SK-N-SH (cell line): ENCODE measurements around the gene CEP57L1. TPM values are rescaled to one million over a fixed set of nuclear protein-coding genes. Genes with fewer than 3 reads are reported as not detected.

ENCODE experiments used
- CTCF ChIA-PET: fragments of 300-600, 350-600 bp; formaldehyde crosslinking; extraction: SDS; loops from one replicate; lab custom pipeline; 2021; lab: Yijun Ruan, JAX
- POLR2A ChIA-PET: fragments of 350-600 bp; sonication (Branson Sonifier 250); formaldehyde crosslinking; extraction: SDS; loops from one replicate; lab custom pipeline; 2020; ENCODE audit warnings: antibody characterized with exemption, inconsistent platforms; lab: Yijun Ruan, JAX
- DNase-seq: peaks from one replicate; pipeline ENCODE4 v3.0.0; 2012
- H2AFZ ChIP-seq: fragments of 200-600 bp; sonication (generic); 2 replicates; pipeline ENCODE4 v1.8.1; 2016; ENCODE audit warnings: antibody characterized with exemption, mild to moderate bottlenecking, low read depth
- H3F3A ChIP-seq: fragments of 200-600 bp; sonication (generic); replicated peaks from 2 replicates; pipeline ENCODE3; 2016; ENCODE audit warnings: antibody characterized with exemption, mild to moderate bottlenecking; ENCODE audit not compliant: insufficient read depth
- H3K27ac ChIP-seq, 2 experiments: fragments of 200-500 bp in 1 of 2; fragments of 200-600 bp in 1 of 2; sonication (Bioruptor generic) in 1 of 2; sonication (generic), shearing (Covaris generic) in 1 of 2; 2 replicates each; pipeline versions ENCODE4 v1.5.1 to v1.6.1; 2014 to 2016; ENCODE audit warnings: low read depth in 2 of 2, inconsistent platforms in 1 of 2, low read length in 1 of 2, mild to moderate bottlenecking in 1 of 2, mixed read lengths in 1 of 2
- H3K27me3 ChIP-seq: fragments of 200-600 bp; sonication (generic), shearing (Covaris generic); 2 replicates; pipeline ENCODE4 v1.6.1; 2016; ENCODE audit warnings: mixed run types; ENCODE audit not compliant: insufficient read depth
- H3K36me3 ChIP-seq, 2 experiments: fragments of 200-500 bp in 1 of 2; fragments of 200-600 bp in 1 of 2; sonication (Bioruptor generic) in 1 of 2; sonication (generic) in 1 of 2; replicated peaks in 1 of 2; 2 replicates each; pipeline versions ENCODE3 to v1.5.1; 2014 to 2016; ENCODE audit warnings: low read length in 1 of 2, mild to moderate bottlenecking in 1 of 2; ENCODE audit not compliant: insufficient read depth in 2 of 2, control insufficient read depth in 1 of 2
- H3K4me1 ChIP-seq, 2 experiments: fragments of 200-500 bp in 1 of 2; fragments of 200-600 bp in 1 of 2; sonication (Bioruptor generic) in 1 of 2; sonication (generic), shearing (Covaris generic) in 1 of 2; 2 replicates each; pipeline versions ENCODE4 v1.5.1 to v1.6.1; 2014 to 2016; ENCODE audit warnings: low read depth in 1 of 2, low read length in 1 of 2, mixed run types in 1 of 2; ENCODE audit not compliant: insufficient read depth in 2 of 2, control insufficient read depth in 1 of 2
- H3K4me2 ChIP-seq: fragments of 200-600 bp; sonication (generic), shearing (Covaris generic); 2 replicates; pipeline ENCODE4 v1.6.1; 2017; ENCODE audit warnings: mixed run types
- H3K4me3 ChIP-seq, 2 experiments: fragments of 200-500 bp in 1 of 2; fragments of 200-600 bp in 1 of 2; sonication (Bioruptor generic) in 1 of 2; sonication (generic), shearing (Covaris generic) in 1 of 2; 2 replicates each; pipeline versions ENCODE4 v1.5.1 to v1.8.1; 2014 to 2016; ENCODE audit warnings: low read depth in 2 of 2, inconsistent platforms in 1 of 2, low read length in 1 of 2, mild to moderate bottlenecking in 1 of 2, mixed read lengths in 1 of 2, moderate library complexity in 1 of 2
- H3K79me2 ChIP-seq: fragments of 200-600 bp; sonication (generic); 2 replicates; pipeline ENCODE4 v1.8.1; 2017; ENCODE audit warnings: mild to moderate bottlenecking; ENCODE audit not compliant: insufficient read depth
- H3K9ac ChIP-seq: fragments of 200-600 bp; sonication (generic); 2 replicates; pipeline ENCODE4 v1.6.1; 2017; ENCODE audit warnings: mixed run types
- H3K9me2 ChIP-seq: fragments of 200-600 bp; sonication (generic); 2 replicates; pipeline ENCODE4 v1.6.1; 2017; ENCODE audit warnings: mixed run types
- H3K9me3 ChIP-seq: fragments of 200-600 bp; sonication (generic); 2 replicates; pipeline ENCODE4 v1.6.1; 2017; ENCODE audit warnings: mixed run types, mild to moderate bottlenecking, moderate library complexity
- H4K20me1 ChIP-seq: fragments of 200-600 bp; sonication (generic); 2 replicates; pipeline ENCODE4 v1.6.1; 2017; ENCODE audit warnings: mild to moderate bottlenecking, mixed run types; ENCODE audit not compliant: insufficient read depth
- EP300 ChIP-seq, 2 experiments: IDR thresholded peaks; 2 replicates each; pipeline versions ENCODE4 v1.4.0 to v1.6.1; 2012; ENCODE audit warnings: borderline replicate concordance in 1 of 2, low read depth in 1 of 2, low read length in 1 of 2
- EZH2phosphoT487 ChIP-seq: fragments of 200-600 bp; sonication (generic); IDR thresholded peaks from 2 replicates; pipeline ENCODE4 v1.6.1; 2017; ENCODE audit warnings: low read depth, mixed run types, mild to moderate bottlenecking, antibody characterized with exemption, moderate library complexity, borderline replicate concordance
- FOSL2 ChIP-seq: IDR thresholded peaks from 2 replicates; pipeline ENCODE4 v1.4.0; 2012; ENCODE audit warnings: low read depth, mild to moderate bottlenecking, moderate library complexity, borderline replicate concordance
- FOXJ3 ChIP-seq: sonication (generic); formaldehyde crosslinking; IDR thresholded peaks from 2 replicates; pipeline ENCODE4 v1.5.1; 2020; ENCODE audit warnings: mild to moderate bottlenecking, missing genetic modification reagents
- GABPA ChIP-seq: IDR thresholded peaks from 2 replicates; pipeline ENCODE4 v1.4.0; 2012; ENCODE audit warnings: low read depth, mild to moderate bottlenecking
- GATA2 ChIP-seq: sonication (generic); formaldehyde crosslinking; IDR thresholded peaks from 2 replicates; pipeline ENCODE4 v1.5.0; 2020; ENCODE audit warnings: mild to moderate bottlenecking, missing genetic modification reagents
- JUND ChIP-seq: IDR thresholded peaks from 2 replicates; pipeline ENCODE4 v1.4.0; 2012
- MEF2A ChIP-seq: IDR thresholded peaks from 2 replicates; pipeline ENCODE4 v1.4.0; 2012; ENCODE audit warnings: low read depth, borderline replicate concordance
- NFIC ChIP-seq: IDR thresholded peaks from 2 replicates; pipeline ENCODE4 v1.4.0; 2012; ENCODE audit warnings: borderline replicate concordance
- NRF1 ChIP-seq: IDR thresholded peaks from 2 replicates; pipeline ENCODE4 v1.6.1; 2012; ENCODE audit warnings: low read depth, mild to moderate bottlenecking, low read length
- POLR2AphosphoS5 ChIP-seq: IDR thresholded peaks from 2 replicates; pipeline ENCODE4 v1.6.1; 2012; ENCODE audit warnings: low read depth, low read length
- RAD21 ChIP-seq: IDR thresholded peaks from 2 replicates; pipeline ENCODE4 v1.6.1; 2012; ENCODE audit warnings: mild to moderate bottlenecking, low read length
- RCOR1 ChIP-seq: fragments of 150-350 bp; IDR thresholded peaks from 2 replicates; pipeline ENCODE4 v1.6.1; 2017; ENCODE audit warnings: antibody characterized with exemption, low read length
- RXRA ChIP-seq: IDR thresholded peaks from 2 replicates; pipeline ENCODE4 v1.4.0; 2012; ENCODE audit warnings: low read depth, mild to moderate bottlenecking, borderline replicate concordance
- TAF1 ChIP-seq: IDR thresholded peaks from 2 replicates; pipeline ENCODE4 v1.6.1; 2012; ENCODE audit warnings: low read depth, mild to moderate bottlenecking, low read length, moderate library complexity, borderline replicate concordance
- TCF12 ChIP-seq: IDR thresholded peaks from 2 replicates; pipeline ENCODE4 v1.4.0; 2012
- WGBS: methylation state at CpG from one replicate; pipeline ENCODE4 v1.1.6; 2017; ENCODE audit warnings: low lambda C conversion rate; 5-methylcytosine and 5-hydroxymethylcytosine counted together
- polyA plus RNA-seq, 3 experiments: library from polyadenylated mRNA; depleted of rRNA; stranded (reverse); fragments of >200 nt; gene quantifications; 2 replicates each; pipeline ENCODE4 v1.2.3, GENCODE V29; 2012
- TF ChIP-seq, protein P1 (sequence below): fragments of 150-350 bp; IDR thresholded peaks from 2 replicates; pipeline ENCODE4 v1.6.1; 2016; ENCODE audit warnings: mild to moderate bottlenecking, low read depth, low read length
- TF ChIP-seq, protein P2 (sequence below): fragments of 200-600 bp; sonication (generic); IDR thresholded peaks from 2 replicates; pipeline ENCODE4 v1.6.1; 2017; ENCODE audit warnings: antibody characterized with exemption, mild to moderate bottlenecking, moderate library complexity
- TF ChIP-seq, protein P3 (sequence below): IDR thresholded peaks from 2 replicates; pipeline ENCODE4 v1.4.0; 2012; ENCODE audit warnings: low read depth, borderline replicate concordance
- TF ChIP-seq, protein P4 (sequence below): IDR thresholded peaks from 2 replicates; pipeline ENCODE4; 2012
- TF ChIP-seq, protein P5 (sequence below): IDR thresholded peaks from 2 replicates; pipeline ENCODE4 v1.6.1; 2012; ENCODE audit warnings: mild to moderate bottlenecking, low read depth, low read length, moderate library complexity
- TF ChIP-seq, protein P6 (sequence below): IDR thresholded peaks from 2 replicates; pipeline ENCODE4 v1.4.0; 2012; ENCODE audit warnings: low read depth, borderline replicate concordance

CEP57L1 gene
- polyA plus RNA-seq, 1 of the 3 experiments (the other 2 are of a cell fraction), result 7.3 TPM

DNA sequence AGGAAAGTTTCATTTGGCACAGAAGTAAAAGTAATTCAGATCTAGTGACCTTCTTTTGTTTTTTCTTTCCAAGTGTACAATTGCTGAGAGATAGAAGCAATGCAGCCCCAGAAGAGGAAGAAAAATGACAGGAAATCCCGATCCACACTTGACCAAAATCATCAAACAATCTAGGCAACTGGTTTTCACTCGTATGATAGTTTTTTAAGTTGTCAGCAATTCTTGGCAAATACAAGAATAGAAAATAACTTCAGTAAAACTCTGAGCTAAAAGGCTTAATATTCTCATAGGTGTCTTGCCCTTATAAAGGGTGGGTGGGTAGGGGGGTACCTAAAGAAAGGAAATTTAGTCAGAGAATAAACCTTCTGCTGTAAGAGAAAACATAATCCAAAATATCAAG is 36.7 kb upstream of the CEP57L1 start (continued):
- TF ChIP-seq, protein P1, sequence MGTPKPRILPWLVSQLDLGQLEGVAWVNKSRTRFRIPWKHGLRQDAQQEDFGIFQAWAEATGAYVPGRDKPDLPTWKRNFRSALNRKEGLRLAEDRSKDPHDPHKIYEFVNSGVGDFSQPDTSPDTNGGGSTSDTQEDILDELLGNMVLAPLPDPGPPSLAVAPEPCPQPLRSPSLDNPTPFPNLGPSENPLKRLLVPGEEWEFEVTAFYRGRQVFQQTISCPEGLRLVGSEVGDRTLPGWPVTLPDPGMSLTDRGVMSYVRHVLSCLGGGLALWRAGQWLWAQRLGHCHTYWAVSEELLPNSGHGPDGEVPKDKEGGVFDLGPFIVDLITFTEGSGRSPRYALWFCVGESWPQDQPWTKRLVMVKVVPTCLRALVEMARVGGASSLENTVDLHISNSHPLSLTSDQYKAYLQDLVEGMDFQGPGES, result no peak
- no peak for TF ChIP-seq JUND
- no peak for TF ChIP-seq EP300 (IDR thresholded peaks at IDR 0.05; ENCODE audit: borderline replicate concordance in 1 of 2, low read depth in 1 of 2, low read length in 1 of 2)
- TF ChIP-seq GATA2 (CRISPR knock-in tag), result no peak
- no peak for TF ChIP-seq MEF2A

DNA sequence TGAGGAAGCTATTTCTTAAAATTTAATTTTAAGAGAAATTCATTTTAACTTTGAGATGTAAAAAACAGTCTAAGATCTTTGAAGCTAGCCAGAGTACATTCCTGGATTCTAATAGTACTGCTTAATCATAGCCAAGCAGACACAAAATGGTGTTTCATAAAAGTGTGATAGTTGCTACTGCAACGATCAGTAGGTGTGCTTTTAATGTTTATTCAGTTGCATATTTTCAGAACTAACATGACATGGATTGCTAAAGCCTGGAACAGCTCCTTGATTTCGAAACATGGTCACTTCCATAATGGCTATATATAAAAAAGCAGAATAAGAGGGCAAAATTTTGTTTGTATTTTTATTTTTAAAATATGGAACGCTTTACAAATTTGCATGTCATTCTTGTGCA is 36.2 kb upstream of the CEP57L1 start:
- H3K4me2 ChIP-seq, result no peak overlapping the region
- H3K79me2 ChIP-seq, result no peaks in the 10 kb centered on the region
- H3K36me3 ChIP-seq, result no peaks in the 10 kb centered on the region
- H3K9me2 ChIP-seq, result no peaks in the 10 kb centered on the region
- no peak overlapping the region for H2AFZ ChIP-seq
- H3K27me3 ChIP-seq, result no peaks in the 10 kb centered on the region
- no peak overlapping the region for H3K9ac ChIP-seq
- no peaks in the 10 kb centered on the region for H3F3A ChIP-seq
- ChIA-PET POLR2A (no interaction called here), CTCF (interaction anchor here (1.1 to 1.5 kb wide), 3 partner anchors 22 to 517 kb away, joined by 3 to 5 read pairs (median 3); no protein-coding TSS in a partner anchor)
- no peak for DNase-seq
- WGBS, result 86% methylated on average over 3 of the region's 3 CpGs
- no peak overlapping the region for H3K27ac ChIP-seq
- H3K4me1 ChIP-seq, result no peaks in the 10 kb centered on the region; a peak in 2 of 4 replicates
- H4K20me1 ChIP-seq, result no peaks in the 10 kb centered on the region
- TF ChIP-seq RAD21 (no peak), POLR2AphosphoS5 (no peak), FOSL2 (no peak), FOXJ3 (no peak), RCOR1 (no peak), GABPA (no peak), RXRA (no peak), MEF2A (no peak), NRF1 (no peak), TCF12 (no peak), TAF1 (no peak), NFIC (no peak), EZH2phosphoT487 (no peak)
- TF ChIP-seq, protein P2, sequence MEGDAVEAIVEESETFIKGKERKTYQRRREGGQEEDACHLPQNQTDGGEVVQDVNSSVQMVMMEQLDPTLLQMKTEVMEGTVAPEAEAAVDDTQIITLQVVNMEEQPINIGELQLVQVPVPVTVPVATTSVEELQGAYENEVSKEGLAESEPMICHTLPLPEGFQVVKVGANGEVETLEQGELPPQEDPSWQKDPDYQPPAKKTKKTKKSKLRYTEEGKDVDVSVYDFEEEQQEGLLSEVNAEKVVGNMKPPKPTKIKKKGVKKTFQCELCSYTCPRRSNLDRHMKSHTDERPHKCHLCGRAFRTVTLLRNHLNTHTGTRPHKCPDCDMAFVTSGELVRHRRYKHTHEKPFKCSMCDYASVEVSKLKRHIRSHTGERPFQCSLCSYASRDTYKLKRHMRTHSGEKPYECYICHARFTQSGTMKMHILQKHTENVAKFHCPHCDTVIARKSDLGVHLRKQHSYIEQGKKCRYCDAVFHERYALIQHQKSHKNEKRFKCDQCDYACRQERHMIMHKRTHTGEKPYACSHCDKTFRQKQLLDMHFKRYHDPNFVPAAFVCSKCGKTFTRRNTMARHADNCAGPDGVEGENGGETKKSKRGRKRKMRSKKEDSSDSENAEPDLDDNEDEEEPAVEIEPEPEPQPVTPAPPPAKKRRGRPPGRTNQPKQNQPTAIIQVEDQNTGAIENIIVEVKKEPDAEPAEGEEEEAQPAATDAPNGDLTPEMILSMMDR, result no peak
- TF ChIP-seq, protein P3, sequence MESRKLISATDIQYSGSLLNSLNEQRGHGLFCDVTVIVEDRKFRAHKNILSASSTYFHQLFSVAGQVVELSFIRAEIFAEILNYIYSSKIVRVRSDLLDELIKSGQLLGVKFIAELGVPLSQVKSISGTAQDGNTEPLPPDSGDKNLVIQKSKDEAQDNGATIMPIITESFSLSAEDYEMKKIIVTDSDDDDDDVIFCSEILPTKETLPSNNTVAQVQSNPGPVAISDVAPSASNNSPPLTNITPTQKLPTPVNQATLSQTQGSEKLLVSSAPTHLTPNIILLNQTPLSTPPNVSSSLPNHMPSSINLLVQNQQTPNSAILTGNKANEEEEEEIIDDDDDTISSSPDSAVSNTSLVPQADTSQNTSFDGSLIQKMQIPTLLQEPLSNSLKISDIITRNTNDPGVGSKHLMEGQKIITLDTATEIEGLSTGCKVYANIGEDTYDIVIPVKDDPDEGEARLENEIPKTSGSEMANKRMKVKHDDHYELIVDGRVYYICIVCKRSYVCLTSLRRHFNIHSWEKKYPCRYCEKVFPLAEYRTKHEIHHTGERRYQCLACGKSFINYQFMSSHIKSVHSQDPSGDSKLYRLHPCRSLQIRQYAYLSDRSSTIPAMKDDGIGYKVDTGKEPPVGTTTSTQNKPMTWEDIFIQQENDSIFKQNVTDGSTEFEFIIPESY, result no peak
- TF ChIP-seq, protein P4, sequence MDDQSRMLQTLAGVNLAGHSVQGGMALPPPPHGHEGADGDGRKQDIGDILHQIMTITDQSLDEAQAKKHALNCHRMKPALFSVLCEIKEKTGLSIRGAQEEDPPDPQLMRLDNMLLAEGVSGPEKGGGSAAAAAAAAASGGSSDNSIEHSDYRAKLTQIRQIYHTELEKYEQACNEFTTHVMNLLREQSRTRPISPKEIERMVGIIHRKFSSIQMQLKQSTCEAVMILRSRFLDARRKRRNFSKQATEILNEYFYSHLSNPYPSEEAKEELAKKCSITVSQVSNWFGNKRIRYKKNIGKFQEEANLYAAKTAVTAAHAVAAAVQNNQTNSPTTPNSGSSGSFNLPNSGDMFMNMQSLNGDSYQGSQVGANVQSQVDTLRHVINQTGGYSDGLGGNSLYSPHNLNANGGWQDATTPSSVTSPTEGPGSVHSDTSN, result no peak
- TF ChIP-seq, protein P5, sequence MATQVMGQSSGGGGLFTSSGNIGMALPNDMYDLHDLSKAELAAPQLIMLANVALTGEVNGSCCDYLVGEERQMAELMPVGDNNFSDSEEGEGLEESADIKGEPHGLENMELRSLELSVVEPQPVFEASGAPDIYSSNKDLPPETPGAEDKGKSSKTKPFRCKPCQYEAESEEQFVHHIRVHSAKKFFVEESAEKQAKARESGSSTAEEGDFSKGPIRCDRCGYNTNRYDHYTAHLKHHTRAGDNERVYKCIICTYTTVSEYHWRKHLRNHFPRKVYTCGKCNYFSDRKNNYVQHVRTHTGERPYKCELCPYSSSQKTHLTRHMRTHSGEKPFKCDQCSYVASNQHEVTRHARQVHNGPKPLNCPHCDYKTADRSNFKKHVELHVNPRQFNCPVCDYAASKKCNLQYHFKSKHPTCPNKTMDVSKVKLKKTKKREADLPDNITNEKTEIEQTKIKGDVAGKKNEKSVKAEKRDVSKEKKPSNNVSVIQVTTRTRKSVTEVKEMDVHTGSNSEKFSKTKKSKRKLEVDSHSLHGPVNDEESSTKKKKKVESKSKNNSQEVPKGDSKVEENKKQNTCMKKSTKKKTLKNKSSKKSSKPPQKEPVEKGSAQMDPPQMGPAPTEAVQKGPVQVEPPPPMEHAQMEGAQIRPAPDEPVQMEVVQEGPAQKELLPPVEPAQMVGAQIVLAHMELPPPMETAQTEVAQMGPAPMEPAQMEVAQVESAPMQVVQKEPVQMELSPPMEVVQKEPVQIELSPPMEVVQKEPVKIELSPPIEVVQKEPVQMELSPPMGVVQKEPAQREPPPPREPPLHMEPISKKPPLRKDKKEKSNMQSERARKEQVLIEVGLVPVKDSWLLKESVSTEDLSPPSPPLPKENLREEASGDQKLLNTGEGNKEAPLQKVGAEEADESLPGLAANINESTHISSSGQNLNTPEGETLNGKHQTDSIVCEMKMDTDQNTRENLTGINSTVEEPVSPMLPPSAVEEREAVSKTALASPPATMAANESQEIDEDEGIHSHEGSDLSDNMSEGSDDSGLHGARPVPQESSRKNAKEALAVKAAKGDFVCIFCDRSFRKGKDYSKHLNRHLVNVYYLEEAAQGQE, result no peak
- TF ChIP-seq, protein P6, sequence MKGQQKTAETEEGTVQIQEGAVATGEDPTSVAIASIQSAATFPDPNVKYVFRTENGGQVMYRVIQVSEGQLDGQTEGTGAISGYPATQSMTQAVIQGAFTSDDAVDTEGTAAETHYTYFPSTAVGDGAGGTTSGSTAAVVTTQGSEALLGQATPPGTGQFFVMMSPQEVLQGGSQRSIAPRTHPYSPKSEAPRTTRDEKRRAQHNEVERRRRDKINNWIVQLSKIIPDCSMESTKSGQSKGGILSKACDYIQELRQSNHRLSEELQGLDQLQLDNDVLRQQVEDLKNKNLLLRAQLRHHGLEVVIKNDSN, result no peak
- TF ChIP-seq, all 33 proteins: peak for 0
- Histone ChIP-seq H3K9me3 (no peaks in the 10 kb centered on the region), H3K4me3 (no peak overlapping the region)
